Measurements from ENCODE around the gene LCE5A.

- TF ChIP-seq EP300 (IDR thresholded peaks at IDR 0.05) (no peak), CTCF (IDR thresholded peaks at IDR 0.05) (no peak), POLR2A (IDR thresholded peaks at IDR 0.05) (no peak), POLR2AphosphoS5 (IDR thresholded peaks at IDR 0.05) (no peak)
Observed at GRCh38 chr1:152510503-152510902, at the start of gene LCE5A.
